ENCODE data around the gene RAB31.

- TF ChIP-seq CTCF (optimal IDR thresholded peaks at IDR 0.05 in 1 of 3, IDR thresholded peaks at IDR 0.05 in 1 of 3, conservative IDR thresholded peaks at IDR 0.05 in 1 of 3; ENCODE audit: extremely low read depth in 1 of 3, insufficient read depth in 2 of 3, low read length in 3 of 3) (no peak), EZH2 (IDR thresholded peaks at IDR 0.05; ENCODE audit: low read length) (no peak)
Measured at GRCh38 chr18:9858642-9859041, 150.5 kb downstream of the RAB31 start.

All from keratinocyte (primary cell).